Globus pallidus (tissue), 1 donor: Measurements from ENCODE around the gene TNRC6C.
A peak's percentile ranks its signal among the peaks of the same experiment; 100 is the strongest.
"Not testable (repeated sequence)": the region's sequence is repeated elsewhere in the genome, so short reads cannot be mapped to it uniquely, and the experiment has no call there.

Experiments used
- DNase-seq: peaks from one replicate; pipeline ENCODE4 v3.0.0-alpha.2; 2015; ENCODE audit warnings: low spot score

The TNRC6C gene

DNA sequence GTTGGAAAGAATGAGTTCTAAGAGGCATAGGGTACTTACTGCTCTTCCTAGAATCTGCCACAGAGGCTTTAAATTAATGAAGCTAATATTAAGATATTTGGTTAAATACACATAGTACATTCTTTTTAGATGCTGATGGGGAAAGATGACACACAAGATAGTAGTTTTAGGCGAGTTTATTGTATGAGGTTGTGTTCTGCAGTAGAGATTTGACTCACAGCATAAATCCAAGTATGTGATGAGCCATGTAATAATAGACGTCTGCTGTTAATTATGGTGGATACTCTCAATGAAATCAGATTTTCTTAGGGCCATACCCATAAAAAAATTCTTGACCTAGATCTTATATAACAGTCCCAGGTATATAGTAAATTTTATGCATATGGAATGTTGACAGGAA, 8.0 kb downstream of the TNRC6C start:
- no peak for DNase-seq

DNA sequence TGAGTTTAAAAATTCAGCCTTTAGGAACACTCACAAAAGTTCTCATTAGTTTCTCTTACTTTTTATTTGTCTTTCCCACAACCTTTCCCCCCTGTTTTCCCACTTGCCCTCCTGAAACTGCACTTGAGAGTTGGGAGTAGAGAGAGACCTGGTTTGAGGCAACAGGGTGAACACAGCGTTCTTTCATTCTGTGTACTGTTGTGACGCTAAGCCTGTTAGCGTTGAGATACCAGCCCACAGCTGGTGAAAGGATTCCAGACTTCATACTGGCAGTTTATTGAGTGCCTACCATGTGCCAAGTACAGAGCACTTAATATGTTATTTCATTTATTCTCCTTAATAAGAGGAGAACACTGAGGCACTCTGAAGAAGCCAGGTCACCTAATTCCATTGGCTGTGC, 10.3 kb downstream of the TNRC6C start:
- DNase-seq: no peak

- DNase-seq: not testable (repeated sequence)
Measured at GRCh38 chr17:77972271-77972670, 13.8 kb downstream of the TNRC6C start.

DNA sequence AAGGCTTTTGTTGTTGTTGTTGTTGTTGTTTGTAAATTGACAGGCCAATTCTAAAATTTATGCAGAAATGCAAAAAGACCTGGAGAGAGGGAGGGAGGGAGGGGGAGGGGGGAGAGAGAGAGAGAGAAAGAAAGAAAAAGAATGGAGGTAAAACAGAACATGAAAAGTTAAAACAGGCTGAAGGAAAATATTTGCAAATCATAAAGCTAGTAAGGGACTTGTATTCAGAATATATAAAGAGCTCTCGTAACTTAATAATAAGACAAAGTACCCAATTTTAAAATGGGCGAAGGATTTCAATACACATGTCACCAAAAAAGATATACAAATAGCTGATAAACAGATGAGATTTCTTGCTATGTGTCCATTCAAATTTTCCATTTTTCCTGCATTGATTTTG, 15.4 kb downstream of the TNRC6C start:
- DNase-seq: no peak

- no peak for DNase-seq
Measured at GRCh38 chr17:77974396-77974795, 15.9 kb downstream of the TNRC6C start.

- DNase-seq: not testable (repeated sequence)
Measured at GRCh38 chr17:77982430-77982829, 23.9 kb downstream of the TNRC6C start.

DNA sequence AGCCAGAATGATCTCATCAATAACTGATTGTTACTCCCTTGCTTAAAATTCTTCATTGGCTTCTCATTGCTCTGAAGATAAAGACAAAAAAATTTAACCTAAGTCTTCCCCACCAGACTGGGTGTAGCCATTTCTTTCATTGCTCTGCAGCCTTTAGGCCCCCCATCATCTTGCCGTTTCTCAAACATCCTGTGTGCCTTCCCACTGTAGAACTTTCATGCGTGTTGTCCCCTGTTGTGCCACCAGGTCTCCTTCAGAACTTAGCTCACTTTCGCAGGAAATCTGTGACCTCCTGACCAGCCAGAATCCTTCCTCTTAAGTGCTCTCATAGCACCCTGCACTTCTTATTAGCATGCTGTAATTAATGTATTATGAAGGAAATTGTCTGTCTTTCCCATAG, 31.8 kb downstream of the TNRC6C start:
- no peak for DNase-seq

DNA sequence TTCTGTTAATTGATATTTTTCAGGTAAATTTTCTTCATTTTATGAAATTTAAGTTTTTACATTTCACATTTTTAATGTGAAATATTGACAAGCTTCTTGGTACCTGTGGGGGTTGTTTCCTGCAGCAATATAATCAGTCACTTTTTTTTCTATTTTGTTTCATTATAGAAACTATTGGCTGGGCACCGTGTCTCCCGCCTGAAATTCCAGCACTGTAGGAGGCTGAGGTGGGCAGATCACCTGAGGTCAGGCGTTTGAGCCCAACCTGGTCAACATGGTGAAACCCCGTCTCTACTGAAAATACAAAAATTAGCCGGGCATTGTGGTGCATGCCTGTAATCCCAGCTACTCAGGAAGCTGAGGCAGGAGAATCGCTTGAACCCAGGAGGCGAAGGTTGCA, 35.2 kb downstream of the TNRC6C start:
- not testable (repeated sequence) for DNase-seq

- DNase-seq: no peak
Measured at GRCh38 chr17:77995146-77995852, 36.8 kb downstream of the TNRC6C start.

DNA sequence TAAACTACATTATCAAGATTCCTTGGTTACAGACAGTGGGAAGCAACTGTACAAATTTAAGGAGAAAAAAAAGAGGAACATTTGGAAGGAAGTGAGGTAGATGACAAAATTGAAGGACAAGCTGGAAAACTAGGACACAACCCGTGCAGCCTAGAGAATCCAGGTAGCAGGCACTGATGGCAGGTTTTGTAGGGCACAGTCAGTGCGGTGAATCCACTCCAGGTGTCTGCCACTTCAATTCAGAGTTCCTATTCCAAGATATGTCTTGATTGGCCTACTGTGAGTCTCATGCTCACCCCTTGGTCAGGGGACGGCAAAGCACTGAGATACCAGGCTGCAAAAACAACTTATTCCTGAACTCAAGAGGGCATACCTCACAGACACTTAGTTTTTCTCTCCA, 37.8 kb downstream of the TNRC6C start:
- DNase-seq: no peak

- DNase-seq: no peak
Measured at GRCh38 chr17:77999413-78000173, 41.1 kb downstream of the TNRC6C start.

DNA sequence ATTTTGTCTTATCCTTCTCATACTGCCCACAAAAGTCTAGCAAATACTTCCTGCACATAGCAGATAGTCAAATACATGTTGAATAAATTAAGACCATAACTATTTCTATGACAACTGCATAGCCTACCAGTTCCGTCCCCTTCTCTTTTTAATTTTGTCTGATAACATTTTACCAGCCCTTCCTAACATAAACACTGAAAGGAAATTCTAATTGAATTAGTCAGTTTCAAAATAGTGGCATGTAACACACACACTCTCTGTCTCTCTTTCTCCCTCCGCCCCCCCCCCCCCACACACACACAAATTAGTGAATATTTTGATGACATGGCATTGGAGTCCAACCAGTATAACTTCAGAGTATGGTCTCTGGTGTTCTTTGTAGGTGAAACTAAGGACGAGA, 41.8 kb downstream of the TNRC6C start:
- DNase-seq: no peak

DNA sequence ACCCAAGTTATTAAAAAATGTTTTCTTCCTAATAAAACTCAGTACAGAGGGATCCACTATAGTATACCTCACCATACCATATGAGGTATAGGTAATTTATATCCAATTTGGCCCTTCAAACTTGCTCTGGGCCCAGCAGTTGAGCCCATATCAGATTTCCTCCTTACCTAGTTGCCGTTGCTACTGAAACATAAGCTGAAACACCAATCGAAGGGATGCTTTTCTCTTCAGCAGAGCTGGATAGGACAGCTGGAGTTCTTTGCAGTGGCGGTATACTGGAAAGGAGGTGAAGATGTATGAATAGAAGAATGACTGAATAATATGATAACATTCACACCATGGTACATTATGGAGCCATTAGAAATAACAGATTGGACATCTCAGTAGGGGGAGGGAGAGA, 42.7 kb downstream of the TNRC6C start:
- no peak for DNase-seq

DNA sequence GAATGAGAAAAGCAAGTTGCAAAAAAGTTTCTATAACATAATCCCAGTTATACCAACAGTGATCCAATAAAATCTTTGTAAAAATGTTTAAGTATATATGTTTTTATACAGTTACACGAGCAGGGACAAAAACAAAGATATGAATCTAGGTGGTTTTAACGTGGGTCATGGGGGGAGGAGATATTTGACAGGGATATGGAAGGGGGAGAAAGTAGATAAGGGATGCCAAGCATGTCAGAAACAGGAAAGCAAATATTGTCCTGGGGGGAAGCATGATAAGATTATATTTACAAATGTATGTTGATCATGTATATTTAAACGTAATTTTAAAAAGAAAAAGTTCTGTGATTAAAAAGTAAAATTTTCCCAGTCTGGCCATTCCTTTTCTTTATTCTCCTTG, 43.1 kb downstream of the TNRC6C start:
- no peak for DNase-seq

- no peak for DNase-seq
Measured at GRCh38 chr17:78002166-78002565, 43.7 kb downstream of the TNRC6C start.

GRCh38 chr17:78005452-78006171, 47.1 kb downstream of the TNRC6C start:
- DNase-seq: no peak

DNA sequence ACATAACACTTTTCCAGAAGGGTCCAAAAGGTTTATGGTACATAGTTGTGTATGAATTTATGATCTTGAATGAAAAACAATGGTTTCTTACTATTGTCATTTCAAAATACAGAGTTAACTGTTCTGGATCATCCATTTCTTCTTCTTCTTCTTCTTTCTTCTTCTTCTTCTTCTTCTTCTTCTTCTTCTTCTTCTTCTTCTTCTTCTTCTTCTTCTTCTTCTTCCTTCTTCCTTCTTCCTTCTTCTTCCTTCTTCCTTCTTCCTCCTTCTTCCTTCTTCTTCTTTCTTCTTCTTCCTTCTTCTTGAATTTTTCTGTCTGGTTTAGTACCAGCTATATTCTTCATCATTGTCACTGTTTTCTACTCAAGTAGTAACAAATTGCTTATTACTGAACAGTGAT, 47.8 kb downstream of the TNRC6C start:
- DNase-seq: no peak

- no peak for DNase-seq
Measured at GRCh38 chr17:78007647-78008046, 49.1 kb downstream of the TNRC6C start.

DNA sequence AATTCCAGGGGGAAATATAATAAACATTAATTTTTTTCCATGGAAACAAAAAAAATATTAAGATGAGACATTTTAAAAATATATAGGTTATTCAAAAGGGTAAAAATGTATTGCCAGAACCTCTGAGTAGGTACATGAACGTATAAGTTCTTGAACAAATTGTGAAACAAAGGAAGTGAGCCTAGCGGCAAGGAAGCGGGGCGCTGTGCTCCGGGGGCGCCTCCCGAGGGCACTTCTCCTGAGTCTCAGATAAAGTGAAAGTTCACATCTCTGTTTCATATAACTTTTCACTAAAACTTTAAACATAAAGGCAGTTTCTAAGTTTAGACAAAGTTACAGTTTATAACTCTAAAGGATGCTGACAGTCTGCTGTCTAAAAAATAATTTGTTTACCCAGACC, 52.3 kb downstream of the TNRC6C start:
- no peak for DNase-seq

DNA sequence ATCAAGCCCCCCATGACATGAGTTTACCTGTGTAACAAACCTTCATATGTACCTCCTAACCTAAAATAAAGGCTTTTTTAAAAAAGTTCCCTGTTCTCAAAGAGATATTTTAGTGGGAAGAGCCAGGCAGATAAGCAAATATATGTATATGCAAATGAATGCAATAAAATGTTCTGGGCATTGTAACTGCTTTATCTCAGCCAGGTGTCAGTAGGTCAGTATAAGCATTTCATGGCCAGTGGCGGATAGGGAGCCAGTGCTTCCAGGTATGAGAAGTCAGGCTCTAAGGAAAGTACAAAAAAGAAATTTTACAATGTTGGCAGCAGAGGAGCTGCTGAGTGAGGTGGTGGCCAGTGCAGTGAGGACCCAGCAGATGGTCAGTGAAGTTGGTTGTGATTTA, 53.9 kb downstream of the TNRC6C start:
- no peak for DNase-seq

GRCh38 chr17:78013683-78014467, 55.4 kb downstream of the TNRC6C start:
- peak; percentile 74 for DNase-seq

- DNase-seq: no peak
Measured at GRCh38 chr17:78014646-78015045, 56.1 kb downstream of the TNRC6C start.
